Body of pancreas (tissue), 4 donors: Measurements from ENCODE around the gene GPR35. TPM values are rescaled to one million over a fixed set of nuclear protein-coding genes. Genes with fewer than 3 reads are reported as not detected.

Source experiments
- ATAC-seq: fragments of 150-250 bp; one replicate; pipeline ENCODE4 v1.9.1; 2016
- DNase-seq, 4 donors: peaks; one replicate each; pipeline ENCODE4 v3.0.0-alpha.2; 2019
- H3K27ac ChIP-seq, 4 donors: fragments of 200-600 bp; sonication (generic); 1 replicate in 3 of 4; 2 replicates in 1 of 4; pipeline versions ENCODE4 v1.5.1 to v1.6.1; 2016 to 2019; ENCODE audit warnings: mild to moderate bottlenecking in 1 of 4, mixed read lengths in 1 of 4, moderate library complexity in 1 of 4
- H3K27me3 ChIP-seq, 2 donors: fragments of 200-600 bp; sonication (generic); one replicate each; pipeline ENCODE4 v1.6.0; 2016; ENCODE audit warnings: mild to moderate bottlenecking in 1 of 2
- H3K36me3 ChIP-seq, 2 donors: fragments of 200-600 bp; sonication (generic); replicated peaks in 1 of 2; 2 replicates each; pipeline ENCODE4 v1.5.1; 2016; ENCODE audit warnings: low read depth in 2 of 2; ENCODE audit not compliant: insufficient read depth in 1 of 2
- H3K4me1 ChIP-seq: fragments of 200-600 bp; sonication (generic); one replicate; pipeline ENCODE4 v1.6.0; 2016
- H3K4me3 ChIP-seq, 2 donors: fragments of 200-600 bp; sonication (generic); 1 replicate in 1 of 2; 2 replicates in 1 of 2; pipeline ENCODE4 v1.5.1; 2016 to 2019
- H3K9me3 ChIP-seq, 3 donors: fragments of 200-600 bp; sonication (generic); 1 replicate in 2 of 3; 2 replicates in 1 of 3; pipeline ENCODE4 v1.5.1; 2016
- CTCF ChIP-seq, 7 experiments: fragments of 450-650 bp in 4 of 7; fragments of 200-600 bp in 3 of 7; sonication (generic) in 3 of 7; IDR thresholded peaks; one replicate each; pipeline ENCODE4 v1.5.1; 2016 to 2019; ENCODE audit warnings: antibody characterized with exemption in 7 of 7
- POLR2A ChIP-seq, 3 donors: fragments of 450-650 bp; IDR thresholded peaks; one replicate each; pipeline ENCODE4 v1.6.1; 2016; ENCODE audit warnings: antibody characterized with exemption in 3 of 3, mild to moderate bottlenecking in 2 of 3
- WGBS, 2 donors: methylation state at CpG; one replicate each; pipeline ENCODE4 v1.1.5; 2017; 5-methylcytosine and 5-hydroxymethylcytosine counted together
- intact Hi-C: fragments of 100-400 bp; cut with DNase I; formaldehyde crosslinking; loops from one replicate; pipeline ENCODE4 v1.15.1; 2023
- total RNA-seq, 2 donors: library from RNA; depleted of rRNA; stranded (reverse); fragments of >200 nt; gene quantifications; one replicate each; pipeline ENCODE4 v1.1.0, GENCODE V29; 2016

GPR35 gene
- total RNA-seq, 2 donors from 2014 or later = 0.33 to 3.4 TPM

- H3K27ac ChIP-seq = no peak overlapping the region
- no peak for ATAC-seq
- H3K36me3 ChIP-seq = no peaks in the 10 kb centered on the region
- WGBS, 2 donors = 80 to 84% methylated on average over 18 of the region's 18 CpGs
- no peaks in the 10 kb centered on the region for H3K4me1 ChIP-seq
- TF ChIP-seq POLR2A (IDR thresholded peaks at IDR 0.05) (no peak), CTCF (IDR thresholded peaks at IDR 0.05) (no peak)
- H3K4me3 ChIP-seq = no peak overlapping the region
- no peak for DNase-seq
- intact Hi-C loops = no loop called here
- H3K9me3 ChIP-seq = no peaks in the 10 kb centered on the region
- H3K27me3 ChIP-seq = no peaks in the 10 kb centered on the region
These were observed 14.3 kb downstream of the GPR35 start for GRCh38 chr2:240639566-240639965.

- Histone ChIP-seq H3K36me3 (no peaks in the 10 kb centered on the region), H3K27ac (no peak overlapping the region), H3K9me3 (no peaks in the 10 kb centered on the region), H3K4me3 (no peak overlapping the region), H3K27me3 (no peaks in the 10 kb centered on the region), H3K4me1 (no peaks in the 10 kb centered on the region)
- WGBS, 2 donors = 0 to 18% methylated on average over 1 to 15 of the region's 16 CpGs
- DNase-seq (peak; percentile 56 to 76 (median 70)), ATAC-seq (peak; percentile 78)
- TF ChIP-seq CTCF (IDR thresholded peaks at IDR 0.05) (peak; percentile 43 to 78 (median 59)), POLR2A (IDR thresholded peaks at IDR 0.05) (no peak)
- intact Hi-C loops = no loop called here
These were observed 15.7 kb downstream of the GPR35 start for GRCh38 chr2:240640939-240641338.

GRCh38 chr2:240642061-240642805 is 17.0 kb downstream of the GPR35 start:
- H3K4me1 ChIP-seq = no peaks in the 10 kb centered on the region
- intact Hi-C loops = no loop called here
- DNase-seq = peak in 1 of 4 donors; percentile 8
- no peak overlapping the region for H3K27ac ChIP-seq
- H3K9me3 ChIP-seq = no peaks in the 10 kb centered on the region
- ATAC-seq = no peak
- no peaks in the 10 kb centered on the region for H3K36me3 ChIP-seq
- WGBS, 2 donors = 79 to 87% methylated on average over 20 to 25 of the region's 36 CpGs
- H3K27me3 ChIP-seq = no peaks in the 10 kb centered on the region
- H3K4me3 ChIP-seq = no peak overlapping the region
- TF ChIP-seq CTCF (IDR thresholded peaks at IDR 0.05) (no peak), POLR2A (IDR thresholded peaks at IDR 0.05) (no peak)

- Histone ChIP-seq H3K27me3 (no peaks in the 10 kb centered on the region), H3K4me3 (no peak overlapping the region), H3K4me1 (no peaks in the 10 kb centered on the region), H3K9me3 (no peaks in the 10 kb centered on the region), H3K36me3 (no peaks in the 10 kb centered on the region), H3K27ac (no peak overlapping the region)
- DNase-seq (no peak), ATAC-seq (no peak)
- WGBS, 2 donors = 75% methylated on average over 11 of the region's 11 CpGs; no CpG with 5 or more reads in 1 of the 2 donors
- intact Hi-C loops = no loop called here
- TF ChIP-seq POLR2A (IDR thresholded peaks at IDR 0.05) (no peak), CTCF (IDR thresholded peaks at IDR 0.05) (no peak)
These were observed 17.5 kb downstream of the GPR35 start for GRCh38 chr2:240642806-240643092.
